BJ (cell line): ENCODE measurements around the gene TANC1. TPM values are rescaled to one million over a fixed set of nuclear protein-coding genes. Genes with fewer than 3 reads are reported as not detected.

Experiments
- CTCF ChIA-PET: fragments of 350-600 bp; formaldehyde crosslinking; extraction: SDS; loops from one replicate; lab custom pipeline; 2021; ENCODE audit warnings: antibody characterized with exemption, inconsistent platforms; lab: Yijun Ruan, JAX
- POLR2A ChIA-PET: fragments of 300-600 bp; sonication (Branson Sonifier 250); formaldehyde crosslinking; extraction: SDS; loops from one replicate; lab custom pipeline; 2021; ENCODE audit warnings: antibody characterized with exemption; lab: Charles Lee
- DNase-seq: peaks from one replicate; pipeline ENCODE4 v3.0.0-alpha.2; 2011; ENCODE audit warnings: low read depth
- H3K27me3 ChIP-seq: 2 replicates; pipeline ENCODE4 v1.6.0; 2011; ENCODE audit warnings: low read length; ENCODE audit not compliant: control insufficient read depth, insufficient read depth
- H3K36me3 ChIP-seq: 2 replicates; pipeline ENCODE4 v1.5.1; 2011; ENCODE audit warnings: low read length; ENCODE audit not compliant: control insufficient read depth, insufficient read depth
- H3K4me3 ChIP-seq: 2 replicates; pipeline ENCODE4 v1.5.1; 2011; ENCODE audit warnings: low read depth, mild to moderate bottlenecking, control low read depth, low read length
- CTCF ChIP-seq: IDR thresholded peaks from 2 replicates; pipeline ENCODE4 v1.5.1; 2011; ENCODE audit warnings: low read depth, mild to moderate bottlenecking, control low read depth, inconsistent platforms, low read length, moderate library complexity; ENCODE audit not compliant: insufficient read depth
- polyA plus RNA-seq: library from polyadenylated mRNA; depleted of rRNA; stranded (reverse); fragments of >200 nt; gene quantifications from 2 replicates; pipeline ENCODE4 v1.2.3, GENCODE V29; 2011

The TANC1 gene
- polyA plus RNA-seq, 1 experiment, result 22.0 TPM

DNA sequence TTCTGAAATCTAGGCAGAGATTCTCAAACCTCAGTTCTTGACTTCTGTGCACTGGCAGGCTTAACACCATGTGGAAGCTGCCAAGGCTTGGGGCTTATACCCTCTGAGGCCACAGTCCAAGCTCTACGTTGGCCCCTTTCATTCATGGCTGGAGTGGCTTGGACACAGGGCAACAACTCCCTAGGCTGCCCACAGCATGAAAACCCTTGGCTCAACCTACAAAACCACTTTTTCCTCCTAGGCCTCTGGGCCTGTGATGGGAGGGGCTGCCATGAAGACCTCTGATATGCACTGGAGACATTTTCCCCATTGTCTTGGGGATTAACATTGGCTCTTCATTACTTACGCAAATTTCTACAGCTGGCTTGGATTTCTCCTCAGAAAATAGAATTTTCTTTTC, 46.7 kb downstream of the TANC1 start:
- no peak for TF ChIP-seq CTCF
- no peak for DNase-seq
- no peaks in the 10 kb centered on the region for H3K36me3 ChIP-seq
- H3K27me3 ChIP-seq, result no peaks in the 10 kb centered on the region
- no peak overlapping the region for H3K4me3 ChIP-seq
- POLR2A ChIA-PET, result no interaction called here
- CTCF ChIA-PET, result no interaction called here

- Histone ChIP-seq H3K4me3 (no peak overlapping the region), H3K27me3 (no peaks in the 10 kb centered on the region), H3K36me3 (no peaks in the 10 kb centered on the region)
- no peak for TF ChIP-seq CTCF
- CTCF ChIA-PET, result no interaction called here
- POLR2A ChIA-PET, result no interaction called here
- no peak for DNase-seq
Measured at GRCh38 chr2:159015823-159016222, 47.4 kb downstream of the TANC1 start.

DNA sequence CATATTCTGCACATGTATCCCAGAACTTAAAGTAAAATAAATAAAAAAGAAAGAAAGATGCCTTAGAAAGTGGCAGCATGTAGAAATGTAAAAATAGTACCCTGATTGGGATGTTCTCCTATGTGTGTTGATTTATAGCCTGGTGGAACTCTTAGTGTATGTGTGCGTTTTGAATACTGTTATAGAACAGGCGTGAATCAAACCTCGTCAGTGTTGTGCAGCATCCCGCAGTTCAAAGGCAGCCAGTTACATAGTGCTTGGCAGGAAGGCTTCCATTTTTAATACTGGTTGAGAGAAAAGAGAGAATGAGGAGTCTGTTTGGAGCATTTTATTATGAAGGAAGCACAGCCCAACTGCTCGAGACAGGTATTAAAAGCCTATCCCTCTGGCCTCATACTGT, 49.4 kb downstream of the TANC1 start:
- no peaks in the 10 kb centered on the region for H3K27me3 ChIP-seq
- ChIA-PET CTCF (no interaction called here), POLR2A (no interaction called here)

GRCh38 chr2:159019021-159019420, 50.6 kb downstream of the TANC1 start:
- ChIA-PET POLR2A (no interaction called here), CTCF (no interaction called here)
- TF ChIP-seq CTCF, result no peak
- Histone ChIP-seq H3K4me3 (no peak overlapping the region), H3K36me3 (no peaks in the 10 kb centered on the region), H3K27me3 (no peaks in the 10 kb centered on the region)
- DNase-seq, result no peak

More for the DNA sequence above, 49.4 kb downstream of the TANC1 start:
- Histone ChIP-seq H3K36me3 (no peaks in the 10 kb centered on the region), H3K4me3 (no peak overlapping the region)
- no peak for DNase-seq
- no peak for TF ChIP-seq CTCF

GRCh38 chr2:159022019-159022418, 53.6 kb downstream of the TANC1 start:
- no peak for TF ChIP-seq CTCF
- Histone ChIP-seq H3K4me3 (no peak overlapping the region), H3K27me3 (no peaks in the 10 kb centered on the region), H3K36me3 (no peaks in the 10 kb centered on the region)
- ChIA-PET POLR2A (no interaction called here), CTCF (interaction anchor here (1.0 kb wide), 1 partner anchor 13 kb away, joined by 3 read pairs; no protein-coding TSS in a partner anchor)
- no peak for DNase-seq
